B cell (primary cell): ENCODE data around the gene ALKBH5.

Experiments used
- CTCF ChIP-seq: fragments of 200-600 bp; IDR thresholded peaks from one replicate; pipeline ENCODE4 v1.8.0; 2022; ENCODE audit warnings: antibody characterized with exemption, mild to moderate bottlenecking
- EZH2 ChIP-seq: IDR thresholded peaks from 2 replicates; pipeline ENCODE4 v1.6.1; 2012; ENCODE audit warnings: borderline replicate concordance, low read depth, mild to moderate bottlenecking, moderate library complexity, low read length; ENCODE audit not compliant: insufficient read depth, poor library complexity, severe bottlenecking

- TF ChIP-seq CTCF (no peak), EZH2 (no peak)
These were observed 67.6 kb downstream of the ALKBH5 start for GRCh38 chr17:18251204-18251603.
